NAMALWA (cell line): ENCODE results near the gene ZWINT.
A peak's percentile ranks its signal among the peaks of the same experiment; 100 is the strongest.

ENCODE experiments used
- DNase-seq: peaks from one replicate; pipeline ENCODE4 v3.0.0-alpha.2; 2015; ENCODE audit warnings: low spot score

Gene ZWINT

GRCh38 chr10:56360967-56361612, at the start of gene ZWINT:
ZWINT (minus strand) TSS chr10:56361259; CDS start chr10:56361236, 23 bp downstream.
- peak; percentile 96 for DNase-seq

GRCh38 chr10:56383806-56384205, 22.7 kb upstream of the ZWINT start:
- no peak for DNase-seq

GRCh38 chr10:56370217-56371113, 9.4 kb upstream of the ZWINT start:
- DNase-seq = peak; percentile 34

GRCh38 chr10:56360583-56360966, 484 bp downstream of the ZWINT start:
- DNase-seq = peak; percentile 8

- no peak for DNase-seq
Measured at GRCh38 chr10:56359837-56360236, 1.2 kb downstream of the ZWINT start.

GRCh38 chr10:56357018-56357417, 4.0 kb downstream of the ZWINT start:
- DNase-seq = no peak

GRCh38 chr10:56351909-56352630, 9.0 kb downstream of the ZWINT start:
- no peak for DNase-seq

GRCh38 chr10:56349611-56350010, 11.4 kb downstream of the ZWINT start:
- peak; percentile 18 for DNase-seq

GRCh38 chr10:56348101-56348500, 13.0 kb downstream of the ZWINT start:
- DNase-seq = no peak

GRCh38 chr10:56346845-56347415, 14.1 kb downstream of the ZWINT start:
- DNase-seq = no peak

GRCh38 chr10:56341612-56342011, 19.4 kb downstream of the ZWINT start:
- DNase-seq = no peak

GRCh38 chr10:56329961-56330360, 31.1 kb downstream of the ZWINT start:
- DNase-seq = no peak

- no peak for DNase-seq
Measured at GRCh38 chr10:56327118-56327517, 33.9 kb downstream of the ZWINT start.

GRCh38 chr10:56319386-56319785, 41.7 kb downstream of the ZWINT start:
- DNase-seq = no peak

- DNase-seq = no peak
Measured at GRCh38 chr10:56318816-56319215, 42.2 kb downstream of the ZWINT start.

GRCh38 chr10:56317603-56318002, 43.5 kb downstream of the ZWINT start:
- DNase-seq = no peak

- DNase-seq = no peak
Measured at GRCh38 chr10:56316603-56317002, 44.5 kb downstream of the ZWINT start.
